Glutamatergic neuron (in vitro differentiated cells): Measurements from ENCODE around the gene ETV3L. TPM values are rescaled to one million over a fixed set of nuclear protein-coding genes. Genes with fewer than 3 reads are reported as not detected.

Source experiments
- DNase-seq: peaks from one replicate; pipeline ENCODE4 v3.0.0; 2022
- H3K27ac Mint-ChIP-seq: one replicate; pipeline ENCODE4 v1.8.0; 2020; ENCODE audit warnings: mild to moderate bottlenecking, mixed read lengths, inconsistent platforms; ENCODE audit not compliant: unreplicated experiment
- H3K27me3 Mint-ChIP-seq: one replicate; pipeline ENCODE4 v1.8.0; 2020; ENCODE audit warnings: mild to moderate bottlenecking, moderate library complexity, mixed read lengths, inconsistent platforms; ENCODE audit not compliant: unreplicated experiment
- H3K36me3 Mint-ChIP-seq: one replicate; pipeline ENCODE4 v1.8.0; 2020; ENCODE audit warnings: mild to moderate bottlenecking, mixed read lengths, inconsistent platforms; ENCODE audit not compliant: unreplicated experiment
- H3K4me1 Mint-ChIP-seq: one replicate; pipeline ENCODE4 v1.8.0; 2020; ENCODE audit warnings: mild to moderate bottlenecking, low read depth, mixed read lengths, inconsistent platforms; ENCODE audit not compliant: unreplicated experiment
- H3K4me3 Mint-ChIP-seq: one replicate; pipeline ENCODE4 v1.8.0; 2020; ENCODE audit warnings: mild to moderate bottlenecking, mixed read lengths, inconsistent platforms; ENCODE audit not compliant: unreplicated experiment
- H3K9me3 Mint-ChIP-seq: one replicate; pipeline ENCODE4 v1.8.0; 2020; ENCODE audit warnings: mild to moderate bottlenecking, moderate library complexity, mixed read lengths, inconsistent platforms; ENCODE audit not compliant: unreplicated experiment
- total RNA-seq: library from RNA; stranded (reverse); fragmentation: NEBNext Ultra II Directional; extraction: Animal tissue kit (Norgen Biotek cat#: 25700); gene quantifications from one replicate; pipeline ENCODE4 v1.2.1, GENCODE V29; 2021; ENCODE audit not compliant: unreplicated experiment
- TF ChIP-seq, protein P1 (sequence below): fragments of 200-600 bp; sonication (generic); IDR thresholded peaks from one replicate; pipeline ENCODE4 v1.5.0; 2021; ENCODE audit not compliant: partially characterized antibody, unreplicated experiment

Gene ETV3L
- total RNA-seq, 1 donor from 2014 or later = not detected

DNA sequence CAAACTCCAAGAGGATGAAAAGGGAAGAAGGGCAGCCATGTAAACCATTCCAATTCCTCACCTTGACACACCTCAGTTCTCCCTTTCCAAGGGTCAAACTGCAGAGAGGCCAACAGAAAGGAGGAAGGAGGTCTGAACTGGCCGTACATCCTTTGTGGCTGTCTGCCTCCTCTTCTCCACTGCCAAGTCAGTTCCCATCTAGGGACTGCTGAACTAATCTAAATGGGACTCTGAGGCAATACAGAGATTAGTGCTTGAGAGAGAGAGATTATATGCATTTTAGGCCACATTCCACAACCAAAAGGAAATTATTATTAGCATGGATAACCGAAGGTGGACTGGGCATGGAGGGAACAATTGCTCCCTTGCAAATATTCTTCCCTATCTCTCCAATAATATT, 56.8 kb downstream of the ETV3L start:
- Mint-ChIP-seq H3K27me3 (no peaks in the 10 kb centered on the region), H3K4me3 (peak overlapping the region; percentile 94), H3K36me3 (no peaks in the 10 kb centered on the region), H3K27ac (peak overlapping the region; percentile 13), H3K4me1 (peaks cover 21% of the 10 kb centered on the region), H3K9me3 (peaks cover 5% of the 10 kb centered on the region)
- TF ChIP-seq, protein P1, sequence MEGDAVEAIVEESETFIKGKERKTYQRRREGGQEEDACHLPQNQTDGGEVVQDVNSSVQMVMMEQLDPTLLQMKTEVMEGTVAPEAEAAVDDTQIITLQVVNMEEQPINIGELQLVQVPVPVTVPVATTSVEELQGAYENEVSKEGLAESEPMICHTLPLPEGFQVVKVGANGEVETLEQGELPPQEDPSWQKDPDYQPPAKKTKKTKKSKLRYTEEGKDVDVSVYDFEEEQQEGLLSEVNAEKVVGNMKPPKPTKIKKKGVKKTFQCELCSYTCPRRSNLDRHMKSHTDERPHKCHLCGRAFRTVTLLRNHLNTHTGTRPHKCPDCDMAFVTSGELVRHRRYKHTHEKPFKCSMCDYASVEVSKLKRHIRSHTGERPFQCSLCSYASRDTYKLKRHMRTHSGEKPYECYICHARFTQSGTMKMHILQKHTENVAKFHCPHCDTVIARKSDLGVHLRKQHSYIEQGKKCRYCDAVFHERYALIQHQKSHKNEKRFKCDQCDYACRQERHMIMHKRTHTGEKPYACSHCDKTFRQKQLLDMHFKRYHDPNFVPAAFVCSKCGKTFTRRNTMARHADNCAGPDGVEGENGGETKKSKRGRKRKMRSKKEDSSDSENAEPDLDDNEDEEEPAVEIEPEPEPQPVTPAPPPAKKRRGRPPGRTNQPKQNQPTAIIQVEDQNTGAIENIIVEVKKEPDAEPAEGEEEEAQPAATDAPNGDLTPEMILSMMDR = no peak
- DNase-seq = no peak

Other genes with a start within 250 kb of the ETV3L start
- 6.9 TPM for gene INSRR, start 240.7 kb downstream of the ETV3L start, total RNA-seq
- 296 TPM for gene NTRK1, start 238.9 kb downstream of the ETV3L start, total RNA-seq
- 1.2 TPM for gene PEAR1, start 206.1 kb downstream of the ETV3L start, total RNA-seq
- gene LRRC71, start 179.2 kb downstream of the ETV3L start, total RNA-seq = not detected
- gene ARHGEF11, start 54.1 kb downstream of the ETV3L start, total RNA-seq = 40.5 TPM
- gene ETV3, start 38.6 kb upstream of the ETV3L start, total RNA-seq = 39.0 TPM